CD4-positive, alpha-beta T cell (primary cell): ENCODE results near the gene FMNL3. TPM values are rescaled to one million over a fixed set of nuclear protein-coding genes. Genes with fewer than 3 reads are reported as not detected.

Experiments used
- ATAC-seq: fragments of 200-7000 bp; cut with Tn5 transposase; one replicate; pipeline ENCODE4 v1.10.0; 2022; ENCODE audit warnings: mild to moderate bottlenecking; ENCODE audit not compliant: poor library complexity
- CTCF ChIA-PET: fragments of 350-600 bp; sonication (Branson Sonifier 250); formaldehyde crosslinking; loops from one replicate; lab custom pipeline; 2021; ENCODE audit warnings: antibody characterized with exemption, inconsistent platforms; lab: Charles Lee
- POLR2A ChIA-PET: fragments of 350-600 bp; sonication (Branson Sonifier 250); formaldehyde crosslinking; loops from one replicate; lab custom pipeline; 2021; ENCODE audit warnings: antibody characterized with exemption, inconsistent platforms; lab: Charles Lee
- DNase-seq, 14 experiments: peaks; one replicate each; pipeline ENCODE4 v3.0.0-alpha.2; 2013 to 2020; ENCODE audit warnings: mixed read lengths in 2 of 14
- H3K27ac ChIP-seq, 2 donors: one replicate each; pipeline versions ENCODE4 v1.5.1 to v1.7.0; 2013; ENCODE audit warnings: low read length in 2 of 2, low read depth in 1 of 2, mild to moderate bottlenecking in 1 of 2
- H3K27me3 ChIP-seq, 2 experiments: 1 replicate in 1 of 2; 2 replicates in 1 of 2; pipeline versions ENCODE4 v1.6.1 to v1.7.0; 2013; ENCODE audit warnings: low read length in 2 of 2, control low read depth in 1 of 2, mild to moderate bottlenecking in 1 of 2, moderate library complexity in 1 of 2; ENCODE audit not compliant: insufficient read depth in 2 of 2, control insufficient read depth in 1 of 2
- H3K36me3 ChIP-seq: one replicate; pipeline ENCODE4 v1.6.1; 2013; ENCODE audit warnings: low read length, control low read depth; ENCODE audit not compliant: insufficient read depth
- H3K4me1 ChIP-seq: one replicate; pipeline ENCODE4 v1.6.1; 2013; ENCODE audit warnings: low read length, control low read depth; ENCODE audit not compliant: insufficient read depth
- H3K4me3 ChIP-seq: one replicate; pipeline ENCODE4 v1.5.1; 2013; ENCODE audit warnings: mild to moderate bottlenecking, low read length, moderate library complexity
- H3K9me3 ChIP-seq, 2 experiments: 1 replicate in 1 of 2; 2 replicates in 1 of 2; pipeline versions ENCODE4 v1.6.1 to v1.7.0; 2013; ENCODE audit warnings: low read length in 2 of 2, mild to moderate bottlenecking in 2 of 2, control low read depth in 1 of 2, moderate library complexity in 1 of 2; ENCODE audit not compliant: control insufficient read depth in 1 of 2, insufficient read depth in 1 of 2
- H3K27ac Mint-ChIP-seq: one replicate; pipeline ENCODE4 v1.8.0; 2020; ENCODE audit warnings: mixed read lengths
- H3K27me3 Mint-ChIP-seq: one replicate; pipeline ENCODE4 v1.8.0; 2021; ENCODE audit warnings: mixed read lengths
- H3K36me3 Mint-ChIP-seq: one replicate; pipeline ENCODE4 v1.8.0; 2021; ENCODE audit warnings: low read depth, mixed read lengths
- H3K4me1 Mint-ChIP-seq: one replicate; pipeline ENCODE4 v1.8.0; 2021; ENCODE audit warnings: low read depth, mixed read lengths
- H3K4me3 Mint-ChIP-seq: one replicate; pipeline ENCODE4 v1.8.0; 2020; ENCODE audit warnings: mild to moderate bottlenecking, mixed read lengths
- H3K9me3 Mint-ChIP-seq: one replicate; pipeline ENCODE4 v1.8.0; 2020; ENCODE audit warnings: mixed read lengths
- CTCF ChIP-seq: fragments of 200-600 bp; IDR thresholded peaks from one replicate; pipeline ENCODE4 v1.8.0; 2022; ENCODE audit warnings: antibody characterized with exemption, mild to moderate bottlenecking
- intact Hi-C, 2 experiments: fragments of 100-400 bp; cut with DNase I in 1 of 2; cut with micrococcal nuclease in 1 of 2; formaldehyde crosslinking; loops; one replicate each; pipeline versions ENCODE4 v1.15.1 to v1.9.0; 2023 to 2025; cut with DNase I, micrococcal nuclease
- total RNA-seq, 174 experiments: library from RNA in 2 of 174; stranded (reverse) in 2 of 174; gene quantifications; one replicate each; pipeline ENCODE4 v1.2.3 and lab custom pipeline; 2021 to 2026

Gene FMNL3
- total RNA-seq, 2 experiments from 2014 or later = 33.3 to 34.8 TPM

GRCh38 chr12:49649445-49649844 lies 57.8 kb downstream of the FMNL3 start:
- ChIA-PET CTCF (interaction anchor here (1.0 to 2.0 kb wide), 4 partner anchors 12 to 113 kb away, joined by 3 to 6 read pairs (median 4); partner anchors contain the start of gene TMBIM6), POLR2A (interaction anchor here (2.3 to 5.3 kb wide), 3 partner anchors 13 to 92 kb away, joined by 11 to 36 read pairs (median 21); partner anchors contain the start of genes FMNL3 and TMBIM6)
- Mint-ChIP-seq H3K4me1 (peaks cover 45% of the 10 kb centered on the region), H3K36me3 (peaks cover 96% of the 10 kb centered on the region), H3K4me3 (no peak overlapping the region), H3K27me3 (no peaks in the 10 kb centered on the region), H3K27ac (peak overlapping the region; percentile 67), H3K9me3 (no peaks in the 10 kb centered on the region)
- no peaks in the 10 kb centered on the region for H3K9me3 ChIP-seq
- intact Hi-C loops = loop anchor here in 1 of 2 experiments (5.0 kb wide), 1 partner anchor 188 kb away; no protein-coding TSS in a partner anchor
- no peak for DNase-seq
- TF ChIP-seq CTCF = no peak
- peaks cover 73% of the 10 kb centered on the region for H3K36me3 ChIP-seq
- H3K27me3 ChIP-seq = no peaks in the 10 kb centered on the region
- no peak for ATAC-seq
- H3K4me3 ChIP-seq = no peak overlapping the region
- peaks cover 30% of the 10 kb centered on the region for H3K4me1 ChIP-seq
- H3K27ac ChIP-seq = no peak overlapping the region

GRCh38 chr12:49648712-49649003 lies 58.5 kb downstream of the FMNL3 start:
- no peak for DNase-seq
- ChIA-PET CTCF (interaction anchor here (0.9 to 2.0 kb wide), 10 partner anchors 12 to 114 kb away, joined by 3 to 7 read pairs (median 4); partner anchors contain the start of genes FMNL3, PRPF40B and TMBIM6), POLR2A (interaction anchor here (0.5 to 5.3 kb wide), 5 partner anchors 14 to 93 kb away, joined by 3 to 36 read pairs (median 11); partner anchors contain the start of genes FMNL3 and TMBIM6)
- peak overlapping the region; percentile 67 for H3K27ac Mint-ChIP-seq
- no peaks in the 10 kb centered on the region for H3K9me3 ChIP-seq
- peak overlapping the region in 1 of 2 donors; percentile 37 for H3K27ac ChIP-seq
- H3K36me3 Mint-ChIP-seq = peaks cover 92% of the 10 kb centered on the region
- H3K27me3 ChIP-seq = no peaks in the 10 kb centered on the region
- no peak for ATAC-seq
- peaks cover 45% of the 10 kb centered on the region for H3K4me1 Mint-ChIP-seq
- H3K9me3 Mint-ChIP-seq = no peaks in the 10 kb centered on the region
- no peaks in the 10 kb centered on the region for H3K27me3 Mint-ChIP-seq
- no peak overlapping the region for H3K4me3 ChIP-seq
- peaks cover 68% of the 10 kb centered on the region for H3K36me3 ChIP-seq
- no peak for TF ChIP-seq CTCF
- H3K4me3 Mint-ChIP-seq = no peak overlapping the region
- peaks cover 34% of the 10 kb centered on the region for H3K4me1 ChIP-seq
- intact Hi-C loops = loop anchor here in 1 of 2 experiments (5.0 kb wide), 1 partner anchor 189 kb away; no protein-coding TSS in a partner anchor

GRCh38 chr12:49647827-49648711 lies 59.1 kb downstream of the FMNL3 start:
- Histone ChIP-seq H3K4me3 (no peak overlapping the region), H3K36me3 (peaks cover 62% of the 10 kb centered on the region), H3K4me1 (peaks cover 31% of the 10 kb centered on the region), H3K27me3 (no peaks in the 10 kb centered on the region), H3K27ac (peak overlapping the region in 1 of 2 donors; percentile 37), H3K9me3 (no peaks in the 10 kb centered on the region)
- DNase-seq = no peak
- Mint-ChIP-seq H3K4me1 (peaks cover 45% of the 10 kb centered on the region), H3K27me3 (no peaks in the 10 kb centered on the region), H3K4me3 (no peak overlapping the region), H3K36me3 (peaks cover 87% of the 10 kb centered on the region), H3K9me3 (no peaks in the 10 kb centered on the region), H3K27ac (peak overlapping the region; percentile 67)
- intact Hi-C loops = loop anchor here in 1 of 2 experiments (5.0 kb wide), 1 partner anchor 189 kb away; no protein-coding TSS in a partner anchor
- ATAC-seq = no peak
- TF ChIP-seq CTCF = no peak
- POLR2A ChIA-PET = interaction anchor here (0.5 to 5.3 kb wide), 7 partner anchors 9 to 93 kb away, joined by 3 to 36 read pairs (median 6); partner anchors contain the start of genes FMNL3 and TMBIM6
- CTCF ChIA-PET = interaction anchor here (0.8 to 2.0 kb wide), 11 partner anchors 11 to 115 kb away, joined by 3 to 7 read pairs (median 4); partner anchors contain the start of genes FMNL3, PRPF40B and TMBIM6
